Progenitor cell of endocrine pancreas (in vitro differentiated cells): ENCODE results near the gene EYA2. TPM values are rescaled to one million over a fixed set of nuclear protein-coding genes. Genes with fewer than 3 reads are reported as not detected.
A peak's percentile ranks its signal among the peaks of the same experiment; 100 is the strongest.

Experiments used
- DNase-seq: peaks from one replicate; pipeline ENCODE4 v3.0.0; 2021; ENCODE audit warnings: low spot score; ENCODE audit not compliant: unreplicated experiment
- H3K27ac Mint-ChIP-seq: 2 replicates; pipeline ENCODE4 v1.8.0; 2021; ENCODE audit warnings: mild to moderate bottlenecking, moderate library complexity, mixed read lengths
- H3K27me3 Mint-ChIP-seq: 2 replicates; pipeline ENCODE4 v1.8.0; 2021; ENCODE audit warnings: mixed read lengths
- H3K36me3 Mint-ChIP-seq: 2 replicates; pipeline ENCODE4 v1.8.0; 2022; ENCODE audit warnings: mixed read lengths; ENCODE audit not compliant: insufficient read depth
- H3K4me1 Mint-ChIP-seq: 2 replicates; pipeline ENCODE4 v1.8.0; 2021; ENCODE audit warnings: low read depth, mixed read lengths
- H3K4me3 Mint-ChIP-seq: 2 replicates; pipeline ENCODE4 v1.8.0; 2021; ENCODE audit warnings: low read depth, mild to moderate bottlenecking, moderate library complexity, mixed read lengths
- H3K9me3 Mint-ChIP-seq: 2 replicates; pipeline ENCODE4 v1.8.0; 2021; ENCODE audit warnings: low read depth, mixed read lengths
- CTCF ChIP-seq: fragments of 200-600 bp; sonication (generic); IDR thresholded peaks from one replicate; pipeline ENCODE4 v1.5.0; 2021; ENCODE audit warnings: antibody characterized with exemption, mild to moderate bottlenecking; ENCODE audit not compliant: unreplicated experiment
- total RNA-seq: library from RNA; stranded (reverse); gene quantifications from 2 replicates; pipeline ENCODE4 v1.2.1, GENCODE V29; 2021

Gene EYA2
- total RNA-seq, 1 donor from 2014 or later: 0.53 TPM

DNA sequence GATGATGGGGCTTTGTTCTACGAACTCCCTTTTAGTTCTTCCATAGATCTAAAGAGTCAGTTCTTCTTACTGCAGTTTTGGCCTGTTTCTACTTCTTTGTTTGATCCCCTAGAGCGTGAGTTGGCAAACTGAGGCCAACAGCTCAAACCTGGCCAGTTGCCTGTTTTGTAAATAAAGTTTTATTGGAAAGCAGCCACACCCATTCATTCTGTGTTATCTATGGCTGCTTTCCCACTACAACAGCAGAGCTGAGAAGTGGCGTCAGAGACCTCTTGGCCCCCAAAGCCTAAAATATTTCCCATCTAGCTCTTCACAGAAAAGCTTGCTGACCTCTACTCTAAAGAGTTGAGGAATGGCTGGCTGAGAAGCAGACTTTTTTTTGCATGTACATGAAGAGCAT lies 52.2 kb downstream of the EYA2 start:
- peaks cover 6% of the 10 kb centered on the region for H3K27me3 Mint-ChIP-seq
- no peak overlapping the region for H3K27ac Mint-ChIP-seq
- DNase-seq: no peak
- H3K4me1 Mint-ChIP-seq: no peaks in the 10 kb centered on the region
- H3K36me3 Mint-ChIP-seq: no peaks in the 10 kb centered on the region
- H3K4me3 Mint-ChIP-seq: no peak overlapping the region
- H3K9me3 Mint-ChIP-seq: no peaks in the 10 kb centered on the region
- TF ChIP-seq CTCF: no peak

- Mint-ChIP-seq H3K9me3 (no peaks in the 10 kb centered on the region), H3K4me1 (no peaks in the 10 kb centered on the region), H3K27me3 (peaks cover 9% of the 10 kb centered on the region)
Measured at GRCh38 chr20:46948081-46948480, 53.4 kb downstream of the EYA2 start.

GRCh38 chr20:46951405-46951804 lies 56.8 kb downstream of the EYA2 start:
- no peak for DNase-seq
- no peak for TF ChIP-seq CTCF
- Mint-ChIP-seq H3K36me3 (no peaks in the 10 kb centered on the region), H3K27ac (no peak overlapping the region), H3K9me3 (peaks cover 2% of the 10 kb centered on the region), H3K4me3 (no peak overlapping the region), H3K27me3 (peaks cover 4% of the 10 kb centered on the region), H3K4me1 (no peaks in the 10 kb centered on the region)

More at GRCh38 chr20:46948081-46948480, 53.4 kb downstream of the EYA2 start:
- H3K27ac Mint-ChIP-seq: no peak overlapping the region
- no peak overlapping the region for H3K4me3 Mint-ChIP-seq
- TF ChIP-seq CTCF: no peak
- no peak for DNase-seq
- no peaks in the 10 kb centered on the region for H3K36me3 Mint-ChIP-seq

DNA sequence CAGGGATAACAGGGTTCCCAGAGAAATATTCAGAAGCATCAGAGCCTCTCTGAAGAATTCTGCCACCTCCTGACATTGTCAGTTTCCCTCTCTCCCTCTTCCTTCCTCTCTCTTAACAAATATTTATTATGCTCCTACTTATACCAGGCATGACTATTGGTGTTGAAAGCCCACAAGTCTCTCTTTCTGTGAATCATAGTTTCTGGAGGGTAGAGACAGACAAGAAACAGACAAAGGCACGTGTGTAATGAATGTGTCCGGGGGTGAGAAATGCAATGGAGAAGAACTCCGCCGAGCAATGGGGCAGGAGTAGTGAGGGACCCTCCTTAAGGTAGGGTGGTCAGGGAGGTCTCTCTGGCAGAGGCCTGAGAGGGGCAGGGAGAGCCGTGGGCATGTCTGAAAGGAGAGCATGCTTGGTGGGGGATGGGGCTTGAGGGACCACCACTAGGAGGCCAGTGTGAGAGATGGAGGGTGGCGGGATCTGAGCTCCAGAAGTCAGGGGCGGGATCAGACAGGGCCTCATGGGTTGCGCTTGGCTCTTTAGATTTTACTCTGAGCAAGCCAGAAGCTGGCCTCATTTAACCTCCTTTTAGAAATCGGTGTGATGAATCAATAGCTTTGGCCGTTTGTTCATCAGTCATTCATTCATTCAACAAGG lies 57.3 kb downstream of the EYA2 start:
- Mint-ChIP-seq H3K27ac (peak overlapping the region; percentile 6), H3K9me3 (peaks cover 3% of the 10 kb centered on the region), H3K36me3 (no peaks in the 10 kb centered on the region), H3K4me1 (no peaks in the 10 kb centered on the region), H3K27me3 (peaks cover 4% of the 10 kb centered on the region), H3K4me3 (no peak overlapping the region)
- no peak for DNase-seq
- TF ChIP-seq CTCF: no peak

GRCh38 chr20:46953596-46953995 lies 59.0 kb downstream of the EYA2 start:
- Mint-ChIP-seq H3K4me3 (no peak overlapping the region), H3K27ac (no peak overlapping the region), H3K27me3 (peaks cover 4% of the 10 kb centered on the region), H3K4me1 (no peaks in the 10 kb centered on the region), H3K9me3 (peaks cover 3% of the 10 kb centered on the region), H3K36me3 (no peaks in the 10 kb centered on the region)
- no peak for TF ChIP-seq CTCF
- no peak for DNase-seq
